ENCODE results near the gene RNF220.
A peak's percentile ranks its signal among the peaks of the same experiment; 100 is the strongest.

Gene RNF220

GRCh38 chr1:44631647-44632539 is 226.8 kb downstream of the RNF220 start:
- DNase-seq (ENCODE audit: low read depth in 2 of 2, low spot score in 1 of 2), result peak; percentile 78 to 84

- DNase-seq (ENCODE audit: low read depth in 2 of 2, low spot score in 1 of 2), result no peak
These were observed 227.5 kb downstream of the RNF220 start for GRCh38 chr1:44632598-44632997.

GRCh38 chr1:44634606-44635189 is 229.6 kb downstream of the RNF220 start:
- DNase-seq (ENCODE audit: low read depth in 2 of 2, low spot score in 1 of 2), result no peak

- no peak for DNase-seq (ENCODE audit: low read depth in 2 of 2, low spot score in 1 of 2)
These were observed 230.4 kb downstream of the RNF220 start for GRCh38 chr1:44635439-44635838.

- DNase-seq (ENCODE audit: low read depth in 2 of 2, low spot score in 1 of 2), result no peak
These were observed 231.1 kb downstream of the RNF220 start for GRCh38 chr1:44636083-44636687.

- DNase-seq (ENCODE audit: low read depth in 2 of 2, low spot score in 1 of 2), result no peak
These were observed 231.9 kb downstream of the RNF220 start for GRCh38 chr1:44636688-44637598.

GRCh38 chr1:44637702-44638411 is 232.8 kb downstream of the RNF220 start:
- no peak for DNase-seq (ENCODE audit: low read depth in 2 of 2, low spot score in 1 of 2)

- no peak for DNase-seq (ENCODE audit: low read depth in 2 of 2, low spot score in 1 of 2)
These were observed 235.3 kb downstream of the RNF220 start for GRCh38 chr1:44640200-44640853.

GRCh38 chr1:44641126-44642102 is 236.4 kb downstream of the RNF220 start:
- DNase-seq (ENCODE audit: low read depth in 2 of 2, low spot score in 1 of 2), result no peak

GRCh38 chr1:44642255-44642654 is 237.2 kb downstream of the RNF220 start:
- no peak for DNase-seq (ENCODE audit: low read depth in 2 of 2, low spot score in 1 of 2)

GRCh38 chr1:44642925-44643324 is 237.9 kb downstream of the RNF220 start:
- no peak for DNase-seq (ENCODE audit: low read depth in 2 of 2, low spot score in 1 of 2)

GRCh38 chr1:44643721-44644334 is 238.8 kb downstream of the RNF220 start:
- no peak for DNase-seq (ENCODE audit: low read depth in 2 of 2, low spot score in 1 of 2)

GRCh38 chr1:44644806-44645205 is 239.8 kb downstream of the RNF220 start:
- no peak for DNase-seq (ENCODE audit: low read depth in 2 of 2, low spot score in 1 of 2)

- no peak for DNase-seq (ENCODE audit: low read depth in 2 of 2, low spot score in 1 of 2)
These were observed 240.6 kb downstream of the RNF220 start for GRCh38 chr1:44645476-44646244.

GRCh38 chr1:44646261-44647110 is 241.4 kb downstream of the RNF220 start:
- DNase-seq (ENCODE audit: low read depth in 2 of 2, low spot score in 1 of 2), result no peak

GRCh38 chr1:44647896-44648295 is 242.8 kb downstream of the RNF220 start:
- no peak for DNase-seq (ENCODE audit: low read depth in 2 of 2, low spot score in 1 of 2)

Measured in stimulated activated CD8-positive, alpha-beta memory T cell treated with anti-CD3 and anti-CD28 coated beads, Interleukin-4, amount 100 ng/mL, for 4 hours (primary cell).